Measurements from ENCODE around the gene CALN1.

DNA sequence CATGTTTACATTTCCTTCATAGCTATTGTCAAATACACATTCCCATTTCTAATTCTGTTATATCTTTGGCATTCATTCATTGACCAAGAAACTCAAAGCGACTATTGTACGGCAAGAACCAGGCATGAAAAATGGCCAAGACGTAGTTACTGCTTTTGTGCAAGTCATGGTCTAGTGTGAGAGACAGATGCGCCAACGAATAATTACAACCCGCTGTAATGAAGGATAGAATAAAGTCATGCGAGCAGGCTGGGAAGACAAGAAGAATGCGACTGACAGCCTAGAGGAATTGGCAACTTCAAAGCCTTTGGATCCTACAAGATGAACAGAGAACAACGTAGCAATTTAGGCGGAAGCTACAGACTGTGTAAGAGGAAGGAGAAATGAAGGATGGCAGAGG is 221.2 kb downstream of the CALN1 start:
- TF ChIP-seq, protein P1, sequence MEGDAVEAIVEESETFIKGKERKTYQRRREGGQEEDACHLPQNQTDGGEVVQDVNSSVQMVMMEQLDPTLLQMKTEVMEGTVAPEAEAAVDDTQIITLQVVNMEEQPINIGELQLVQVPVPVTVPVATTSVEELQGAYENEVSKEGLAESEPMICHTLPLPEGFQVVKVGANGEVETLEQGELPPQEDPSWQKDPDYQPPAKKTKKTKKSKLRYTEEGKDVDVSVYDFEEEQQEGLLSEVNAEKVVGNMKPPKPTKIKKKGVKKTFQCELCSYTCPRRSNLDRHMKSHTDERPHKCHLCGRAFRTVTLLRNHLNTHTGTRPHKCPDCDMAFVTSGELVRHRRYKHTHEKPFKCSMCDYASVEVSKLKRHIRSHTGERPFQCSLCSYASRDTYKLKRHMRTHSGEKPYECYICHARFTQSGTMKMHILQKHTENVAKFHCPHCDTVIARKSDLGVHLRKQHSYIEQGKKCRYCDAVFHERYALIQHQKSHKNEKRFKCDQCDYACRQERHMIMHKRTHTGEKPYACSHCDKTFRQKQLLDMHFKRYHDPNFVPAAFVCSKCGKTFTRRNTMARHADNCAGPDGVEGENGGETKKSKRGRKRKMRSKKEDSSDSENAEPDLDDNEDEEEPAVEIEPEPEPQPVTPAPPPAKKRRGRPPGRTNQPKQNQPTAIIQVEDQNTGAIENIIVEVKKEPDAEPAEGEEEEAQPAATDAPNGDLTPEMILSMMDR (IDR thresholded peaks at IDR 0.05), result no peak
- no peak for TF ChIP-seq POLR2A (IDR thresholded peaks at IDR 0.05; ENCODE audit: low read depth)
